ENCODE results near the gene NECAB2.

The NECAB2 gene

DNA sequence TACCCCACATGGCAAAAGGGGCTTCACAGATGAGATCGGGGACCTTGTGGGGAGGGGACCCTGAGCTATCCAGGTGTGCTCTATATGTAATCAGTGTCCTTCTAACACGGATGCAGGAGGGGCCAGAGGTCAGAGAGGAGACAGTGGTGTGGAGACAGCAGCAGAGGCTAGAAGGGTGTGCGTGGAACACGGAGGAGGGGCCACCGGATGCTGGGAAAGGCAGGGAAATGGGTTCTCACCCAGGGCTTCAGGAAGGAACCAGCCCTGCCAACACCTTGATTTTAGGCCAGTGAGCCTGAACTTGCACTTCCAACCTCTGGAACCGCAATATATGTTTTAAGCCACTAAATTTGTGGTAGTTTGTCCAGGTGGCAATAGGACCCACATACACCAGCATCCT lies 79.2 kb downstream of the NECAB2 start:
- no peak for DNase-seq

DNA sequence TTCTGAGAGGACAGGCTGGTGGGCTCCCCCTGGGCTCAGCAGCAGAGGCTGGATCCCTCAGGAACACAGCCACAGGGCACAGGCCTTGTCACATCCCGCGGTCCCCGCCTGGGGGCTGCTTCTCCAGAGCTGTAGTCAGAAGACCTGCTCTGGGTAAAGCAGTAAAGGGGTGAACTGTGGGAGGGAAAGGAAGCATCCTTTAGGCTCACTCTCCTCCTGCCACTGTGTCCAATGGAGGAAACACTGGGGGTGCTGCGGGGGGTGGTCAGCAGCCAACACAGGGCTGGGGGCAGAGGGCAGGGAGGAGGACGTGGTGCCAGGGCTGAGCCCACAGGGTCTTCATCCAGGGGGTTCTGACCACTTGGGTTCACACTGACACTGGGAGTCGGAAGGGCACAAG lies 79.6 kb downstream of the NECAB2 start:
- DNase-seq = no peak

DNA sequence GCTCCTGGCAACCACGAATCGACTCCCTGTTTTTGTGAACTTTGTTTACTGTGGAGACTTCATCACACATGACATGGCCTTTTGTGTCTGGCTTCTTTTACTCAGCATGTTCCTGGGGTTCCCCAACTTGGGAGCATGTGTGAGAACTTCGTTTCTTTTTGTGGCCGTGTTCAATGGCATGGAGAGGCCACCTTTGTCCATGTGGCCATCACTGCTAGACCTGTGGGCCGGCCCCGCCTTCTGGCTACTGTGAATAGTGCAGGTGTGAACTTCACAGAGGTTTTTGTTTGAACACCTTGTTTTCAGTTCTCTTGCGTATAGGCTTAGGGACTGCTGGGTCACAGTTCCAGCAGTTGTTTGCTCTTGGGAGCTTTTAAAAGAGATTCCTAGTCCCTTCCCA lies 80.2 kb downstream of the NECAB2 start:
- DNase-seq = no peak

DNA sequence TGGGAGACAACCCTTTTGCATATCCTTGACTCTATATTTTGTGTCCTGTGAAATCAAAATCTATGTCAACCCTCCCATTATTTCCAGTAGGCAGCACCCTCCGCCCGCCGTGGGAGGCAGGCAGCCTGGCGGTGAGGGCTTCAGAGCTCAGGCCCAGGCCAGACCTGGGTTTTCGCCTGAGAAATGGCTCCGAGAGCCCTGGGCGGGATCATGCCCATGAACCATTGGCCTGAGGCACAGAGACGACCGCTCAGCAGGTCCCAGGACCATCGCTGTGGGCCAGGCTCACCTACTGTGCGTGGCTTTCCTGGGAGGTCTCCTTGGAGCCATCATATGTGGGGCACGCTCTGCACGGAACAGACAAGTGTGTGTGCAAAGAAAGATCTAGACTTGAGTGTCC lies 80.8 kb downstream of the NECAB2 start:
- no peak for DNase-seq

DNA sequence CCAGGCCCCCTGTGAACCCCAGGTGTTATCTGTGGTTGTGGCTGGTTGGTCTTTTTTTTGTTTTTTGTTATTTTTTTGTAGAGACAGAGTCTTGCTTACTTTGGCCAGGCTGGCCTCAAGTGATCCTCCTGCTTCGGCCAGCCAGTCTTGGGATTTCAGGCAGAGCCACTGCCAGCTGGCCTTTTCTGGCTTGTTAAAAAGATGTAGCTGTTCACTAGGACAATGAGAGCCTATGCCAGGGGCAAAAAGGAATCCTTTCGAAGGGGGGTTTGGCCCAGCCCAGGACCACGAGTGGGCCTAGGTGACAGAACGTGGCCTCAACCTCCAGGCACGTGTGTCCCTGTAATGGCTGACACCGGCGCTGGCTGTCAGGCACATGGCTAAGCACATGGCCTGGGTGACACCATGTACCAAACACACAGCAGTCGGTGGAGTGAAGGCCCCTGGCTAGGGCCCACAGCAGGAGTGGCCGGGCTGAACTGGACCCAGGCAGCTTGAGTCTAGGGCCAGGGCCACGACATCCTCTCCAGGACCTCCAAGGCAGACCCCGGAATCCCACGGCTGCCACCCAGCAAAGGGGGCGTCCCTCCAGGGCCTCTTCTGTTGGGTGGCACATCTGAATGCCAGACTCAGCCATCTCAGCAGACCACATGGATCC lies 81.5 kb downstream of the NECAB2 start:
- no peak for DNase-seq

DNA sequence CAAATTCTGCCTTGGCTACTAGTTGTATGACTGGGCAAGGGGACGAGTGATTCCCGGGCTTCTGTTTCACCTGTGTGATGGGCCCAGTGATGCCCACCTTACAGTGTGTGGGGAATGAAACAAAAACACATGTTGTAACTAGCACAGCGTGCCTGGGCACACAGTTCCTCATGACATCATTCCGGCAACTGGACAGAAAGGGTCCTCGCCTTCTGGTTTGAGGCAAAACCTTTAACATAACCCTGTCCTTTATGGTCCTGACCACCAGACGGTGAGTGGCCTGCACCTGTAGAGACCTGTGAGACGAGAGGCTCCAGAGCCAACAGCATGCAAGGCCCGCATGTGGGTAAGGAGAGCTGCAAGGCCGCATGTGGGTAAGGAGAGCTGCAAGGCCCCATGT lies 82.3 kb downstream of the NECAB2 start:
- DNase-seq = no peak

DNA sequence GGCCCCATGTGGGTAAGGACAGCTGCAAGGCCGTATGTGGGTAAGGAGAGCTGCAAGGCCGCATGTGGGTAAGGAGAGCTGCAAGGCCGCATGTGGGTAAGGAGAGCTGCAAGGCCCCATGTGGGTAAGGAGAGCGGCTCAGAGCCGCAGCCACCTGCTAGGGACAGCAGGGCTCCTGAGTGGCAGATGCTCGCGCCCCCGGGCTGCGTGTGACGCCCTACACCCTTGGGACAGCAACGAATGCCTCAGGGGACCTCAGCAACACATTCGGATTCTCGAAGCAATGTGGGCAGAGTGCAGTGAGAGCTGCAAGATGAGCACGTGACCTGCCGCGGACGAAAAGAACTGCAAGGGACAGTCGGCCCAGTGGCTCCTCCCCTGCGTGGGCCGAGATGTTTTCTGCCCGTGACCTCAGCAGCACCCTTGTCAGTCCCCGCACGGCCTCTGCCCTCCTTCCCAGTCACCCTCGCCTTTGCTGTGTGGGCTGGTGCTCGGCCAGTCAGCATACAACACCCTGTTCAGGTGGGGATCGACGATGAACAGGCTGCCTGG lies 84.1 kb downstream of the NECAB2 start:
- no peak for DNase-seq

All from fibroblast of skin of abdomen (primary cell).